Measurements from ENCODE around the gene DPYSL4.

Gene DPYSL4

DNA sequence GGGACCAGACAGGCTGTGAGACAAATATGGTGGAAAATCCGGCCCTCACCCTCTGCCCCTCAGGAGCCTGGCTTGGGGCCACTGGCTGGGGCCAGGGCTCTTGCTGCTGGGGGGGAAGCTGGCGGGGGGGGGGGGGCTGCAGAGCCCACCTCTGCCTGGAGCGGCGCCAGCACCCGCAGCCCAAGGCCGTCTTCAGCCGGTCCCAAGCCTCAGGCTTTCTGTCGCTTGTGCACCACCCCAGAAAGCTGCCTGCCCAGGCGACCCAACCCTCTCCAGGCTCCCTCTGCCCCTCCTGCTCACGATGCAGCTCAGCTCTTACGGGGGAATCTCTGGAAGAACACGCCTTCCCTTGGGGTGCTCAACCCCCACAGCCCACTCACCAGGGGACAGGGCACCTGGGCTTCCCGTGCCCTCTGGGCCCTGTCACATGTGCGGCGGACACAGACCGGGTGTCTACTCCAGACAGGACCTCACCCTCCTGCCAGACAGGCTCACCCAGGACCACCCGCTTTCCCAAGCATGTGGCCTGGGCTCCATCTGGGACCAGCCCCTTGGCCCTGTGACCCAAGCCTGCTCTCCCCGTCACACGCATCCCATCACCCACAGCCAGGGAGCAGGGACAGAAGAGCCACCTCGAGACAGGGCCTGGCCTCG, 43.9 kb downstream of the DPYSL4 start:
- no peak for DNase-seq

DNA sequence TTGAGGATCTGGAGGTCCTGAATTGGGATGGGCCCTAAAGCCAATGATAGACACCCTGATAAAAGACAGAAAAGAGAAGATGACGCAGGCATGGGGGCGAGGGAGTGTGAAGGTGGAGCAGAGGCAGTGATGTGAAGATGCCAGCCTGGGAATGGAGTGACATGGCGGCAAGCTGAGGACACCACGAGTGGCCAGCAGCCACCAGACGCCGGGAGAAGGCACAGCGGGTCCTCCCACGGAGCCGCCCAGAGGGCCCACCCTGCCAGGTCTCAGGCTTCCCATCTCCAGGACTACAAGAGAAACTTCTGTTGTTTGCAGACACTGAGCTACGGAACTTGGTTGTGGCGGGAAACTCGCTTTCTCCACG, 44.9 kb downstream of the DPYSL4 start:
- DNase-seq = no peak

DNA sequence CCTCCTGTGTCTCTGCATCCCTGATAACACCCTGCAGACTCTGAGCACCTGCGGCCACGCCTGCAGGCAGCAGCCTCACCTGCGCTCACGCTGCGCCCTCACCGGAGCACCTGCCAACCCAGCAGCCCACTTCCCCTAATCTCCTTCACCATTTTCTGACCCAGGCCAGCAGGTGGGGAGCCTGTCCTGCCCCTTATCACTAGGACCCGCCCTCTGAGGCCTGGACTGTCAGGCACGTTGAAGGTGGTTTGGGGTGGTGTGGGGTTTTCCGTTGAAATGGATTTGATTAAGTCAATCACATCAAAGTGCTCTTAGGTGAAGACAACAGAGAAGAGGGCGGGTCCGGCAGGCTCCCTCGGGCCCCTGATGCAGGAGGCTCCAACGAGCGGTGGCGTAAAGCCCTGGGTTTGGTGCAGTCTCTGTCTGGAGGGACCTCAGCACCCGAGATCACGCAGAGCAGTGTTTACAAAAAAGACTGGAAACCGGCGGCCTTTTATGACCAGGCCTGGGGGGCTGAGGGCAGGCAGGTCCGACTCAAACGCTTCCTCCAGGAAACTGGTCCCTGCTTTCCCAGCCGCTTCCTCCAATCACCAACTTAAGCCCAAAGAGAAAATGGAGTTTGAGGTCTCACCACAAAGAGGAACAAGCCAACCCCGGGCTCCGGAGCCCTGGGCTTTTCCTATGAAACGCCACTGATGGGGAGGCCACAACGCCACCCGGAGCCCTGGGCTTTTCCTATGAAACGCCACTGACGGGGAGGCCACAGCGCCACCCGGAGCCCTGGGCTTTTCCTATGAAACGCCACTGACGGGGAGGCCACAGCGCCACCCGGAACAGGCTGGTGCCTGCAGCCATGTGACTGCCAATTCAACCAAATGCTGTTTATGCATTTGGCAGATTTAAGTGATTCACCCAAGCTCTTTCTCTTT, 45.5 kb downstream of the DPYSL4 start:
- no peak for DNase-seq

DNA sequence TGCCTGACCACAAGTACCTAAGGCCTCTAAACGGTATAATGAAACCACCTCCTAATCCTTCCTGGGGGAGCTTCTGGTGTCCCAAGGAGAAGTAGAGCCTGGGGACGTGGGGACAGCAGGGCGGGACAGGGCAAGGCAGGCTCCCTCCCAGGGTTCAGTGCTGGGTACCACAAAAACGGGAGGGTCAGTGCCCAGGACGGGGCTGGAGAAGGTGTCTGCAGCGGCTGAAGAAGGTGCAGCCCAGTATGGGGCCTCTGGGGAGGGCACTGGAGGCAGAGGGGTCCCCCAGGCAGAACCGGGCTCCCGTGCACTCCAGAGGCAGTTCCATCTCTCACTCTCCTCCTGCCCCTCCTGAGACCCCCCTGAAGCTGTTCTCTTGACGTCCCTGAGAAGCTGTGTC, 46.2 kb downstream of the DPYSL4 start:
- DNase-seq = no peak

DNA sequence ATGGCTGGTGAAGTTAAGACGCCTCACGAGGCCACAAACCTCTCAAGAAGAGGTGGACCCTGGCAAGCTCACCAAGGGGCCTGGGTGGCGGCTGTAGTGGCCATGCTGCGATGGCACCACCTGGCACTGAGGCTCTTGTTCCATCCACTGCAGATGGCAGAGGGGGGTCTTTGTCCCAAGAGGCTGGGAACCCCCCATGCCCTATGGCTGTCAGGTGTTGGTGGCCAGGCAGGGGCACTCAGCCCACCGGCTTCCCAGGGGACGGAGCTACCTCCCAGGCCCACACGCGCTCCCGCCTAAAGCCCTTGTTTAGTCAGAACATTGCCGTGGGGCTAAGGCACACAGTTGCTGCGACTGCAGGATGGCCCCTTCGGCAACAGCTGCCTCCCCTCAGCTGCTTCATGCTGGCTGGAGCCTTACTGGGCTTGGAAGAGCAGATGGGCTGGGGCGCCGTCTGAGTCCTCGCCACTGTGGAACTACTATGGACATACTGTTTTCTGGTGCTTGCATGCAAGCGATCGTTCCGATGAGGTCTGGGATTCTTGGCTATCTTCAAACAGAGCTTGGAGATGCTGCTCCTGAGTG, 46.8 kb downstream of the DPYSL4 start:
- no peak for DNase-seq

DNA sequence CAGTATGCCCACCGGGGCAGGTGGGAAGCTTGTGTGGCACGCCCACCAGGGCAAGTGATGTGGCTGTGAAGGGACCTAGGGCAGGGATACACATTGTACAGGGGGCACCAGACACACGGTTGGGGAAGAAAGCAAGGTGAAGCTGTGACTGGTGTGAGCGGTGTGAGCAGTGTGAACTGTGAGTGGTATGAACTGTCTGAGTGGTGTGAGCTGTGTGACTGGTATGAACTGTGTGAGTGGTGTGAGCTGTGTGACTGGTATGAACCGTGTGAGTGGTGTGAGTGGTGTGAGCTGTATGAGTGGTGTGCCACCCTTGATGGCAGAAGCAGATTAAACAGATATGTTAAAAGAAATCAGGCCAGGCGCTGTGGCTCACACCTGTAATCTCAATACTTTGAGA, 48.1 kb downstream of the DPYSL4 start:
- no peak for DNase-seq

DNA sequence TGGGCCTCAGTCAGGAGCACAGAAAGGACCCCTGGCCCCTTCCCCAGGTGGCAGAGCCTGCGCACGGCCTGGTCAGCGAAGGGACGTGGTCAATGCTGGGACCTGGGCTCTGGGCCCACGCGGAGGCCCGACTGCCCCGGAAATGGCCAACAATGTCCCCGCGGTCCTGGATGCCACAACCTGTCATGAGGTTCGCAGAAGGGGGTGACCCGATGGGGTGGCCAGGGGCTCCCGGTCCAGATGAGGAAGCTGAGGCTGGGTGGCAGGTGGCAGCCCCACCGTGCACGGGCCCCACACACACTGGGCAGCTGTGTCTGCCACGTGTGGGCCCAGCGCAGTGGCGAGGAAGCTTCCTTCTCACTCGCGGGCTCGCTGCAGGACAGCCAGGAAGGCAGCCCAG, 49.4 kb downstream of the DPYSL4 start:
- DNase-seq = no peak

DNA sequence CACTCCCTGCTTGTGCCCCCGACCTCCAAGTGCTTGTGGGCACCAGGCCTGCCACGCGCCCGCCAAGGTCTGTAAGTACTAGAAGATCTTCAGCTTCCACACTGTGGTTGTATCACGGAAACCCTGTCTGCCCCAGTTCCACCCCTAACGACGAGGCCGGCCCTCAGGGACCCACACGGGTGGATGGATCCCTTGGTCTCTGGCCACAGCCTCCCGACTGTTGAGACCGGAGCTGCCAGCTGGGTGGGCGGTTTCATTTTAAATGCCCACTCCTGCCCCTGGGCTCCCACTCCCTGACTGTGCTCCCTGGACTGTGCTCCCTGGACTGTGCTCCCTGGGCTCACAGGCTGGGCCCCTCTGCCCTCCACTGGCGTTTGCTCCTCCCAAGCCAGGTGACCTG, 50.1 kb downstream of the DPYSL4 start:
- DNase-seq = no peak

DNA sequence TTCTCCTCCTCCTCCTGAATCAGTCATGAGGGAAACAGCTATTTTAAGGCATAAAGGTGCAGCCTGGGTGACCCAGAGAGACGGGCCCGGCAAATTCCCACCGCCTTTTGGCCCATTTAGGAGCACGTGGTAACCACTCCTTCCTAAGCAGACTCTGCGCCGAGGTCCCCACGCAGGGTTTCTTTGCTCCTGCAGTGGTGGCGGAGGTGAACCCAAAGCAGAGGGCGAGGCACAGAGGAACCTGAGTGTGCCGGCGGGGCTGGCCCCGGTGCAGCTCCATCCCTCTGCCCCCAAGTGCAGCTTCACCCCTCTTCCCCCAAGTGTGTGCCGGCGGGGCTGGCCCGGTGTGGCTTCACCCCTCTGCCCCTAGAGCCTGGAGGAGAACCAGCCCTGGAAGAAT, 50.6 kb downstream of the DPYSL4 start:
- DNase-seq = no peak

DNA sequence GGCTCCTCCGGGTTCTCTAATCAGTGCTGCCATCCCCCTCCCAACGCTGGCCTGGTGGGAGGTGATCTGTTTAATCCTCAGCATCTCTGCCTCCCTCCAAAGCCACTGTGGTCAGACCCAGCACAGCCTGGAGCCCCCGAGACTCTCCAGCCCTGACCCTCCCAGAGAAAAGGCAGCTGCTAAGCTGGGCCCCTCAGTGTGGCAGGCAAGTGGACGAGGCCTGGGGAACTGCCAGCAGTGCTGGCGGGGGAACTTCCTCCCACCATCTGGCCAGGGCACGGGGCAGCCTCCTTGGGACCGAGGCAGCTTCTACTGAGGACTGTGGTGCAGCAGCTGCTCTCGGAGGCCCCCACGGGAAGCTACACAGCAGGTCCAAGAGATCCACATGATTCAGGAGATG, 51.1 kb downstream of the DPYSL4 start:
- DNase-seq = no peak

DNA sequence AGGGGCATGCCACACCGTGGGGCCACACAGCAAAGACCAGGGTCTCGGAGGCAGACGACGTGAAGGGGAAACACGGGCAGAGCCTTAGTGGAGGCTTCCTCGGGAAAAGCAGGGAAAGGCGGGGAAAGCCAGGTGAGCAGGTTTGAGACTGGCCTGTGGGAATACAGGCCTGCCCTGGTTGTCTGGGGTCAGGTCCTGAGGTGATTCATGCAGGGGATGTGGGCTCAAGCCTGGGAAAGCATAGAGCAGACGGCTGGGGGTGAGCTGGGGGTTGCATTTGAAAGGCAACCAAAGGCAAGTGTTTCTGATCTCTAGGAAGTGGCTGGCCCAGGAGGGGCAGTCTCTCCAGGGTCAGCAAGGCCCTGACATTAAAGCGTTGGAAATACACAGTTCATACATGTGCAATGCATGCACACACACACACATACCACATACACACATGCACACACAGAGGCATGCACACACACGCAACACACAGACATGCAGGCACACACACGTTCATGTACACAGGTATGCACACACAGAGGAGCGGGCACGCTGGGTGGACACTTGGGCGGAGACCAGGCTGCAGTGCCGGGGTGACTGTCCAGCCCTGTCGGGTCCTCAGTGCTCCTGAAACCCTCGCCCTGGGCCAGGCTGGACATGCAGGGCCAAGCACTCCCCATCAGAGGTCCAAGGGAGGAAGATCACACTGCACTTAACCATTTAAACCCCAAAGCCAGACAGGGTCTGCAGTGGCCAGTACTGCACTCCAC, 51.8 kb downstream of the DPYSL4 start:
- no peak for DNase-seq

DNA sequence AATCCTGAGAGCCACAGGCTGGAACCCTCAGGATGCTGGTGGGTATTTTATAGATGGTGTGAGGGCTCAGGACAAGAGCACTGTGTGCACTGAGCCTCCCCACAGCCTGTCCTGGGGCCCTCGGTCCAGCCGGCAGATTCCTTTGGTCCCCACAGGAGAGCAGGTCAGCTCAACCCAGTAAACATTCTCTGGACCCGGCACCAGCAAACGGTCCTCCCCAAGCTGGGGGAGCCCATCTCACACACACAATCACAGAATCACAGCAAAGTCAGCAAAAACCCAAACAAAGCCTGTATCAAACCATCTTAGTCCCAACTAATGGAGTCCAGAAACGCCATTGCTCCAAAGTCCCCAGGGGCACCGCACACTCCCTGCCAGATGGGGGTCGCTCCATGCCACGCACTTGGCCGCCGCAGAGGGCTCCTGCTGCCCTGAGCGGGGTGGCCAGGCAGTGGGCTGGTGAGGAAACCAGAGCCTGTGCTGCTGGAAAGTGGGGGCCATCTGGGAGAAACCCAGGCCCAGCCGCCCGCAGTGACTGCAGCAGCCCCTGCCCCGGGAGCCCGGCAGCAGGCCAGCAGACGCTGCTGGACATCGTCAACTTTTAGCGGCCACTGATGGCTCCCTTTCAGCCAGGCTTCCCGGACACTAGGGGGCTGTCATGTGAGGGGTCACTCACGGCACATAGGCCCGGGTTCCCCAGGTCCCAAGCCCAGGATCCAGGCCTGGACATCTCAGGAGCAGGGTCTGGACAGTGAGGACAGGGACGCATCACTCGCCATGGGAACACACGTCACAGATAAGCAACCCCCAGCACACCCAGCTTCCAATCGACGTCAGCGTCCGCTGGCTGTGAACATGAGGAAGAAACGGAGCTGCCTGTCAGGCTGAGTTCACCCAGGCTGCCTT, 52.6 kb downstream of the DPYSL4 start:
- DNase-seq = no peak

DNA sequence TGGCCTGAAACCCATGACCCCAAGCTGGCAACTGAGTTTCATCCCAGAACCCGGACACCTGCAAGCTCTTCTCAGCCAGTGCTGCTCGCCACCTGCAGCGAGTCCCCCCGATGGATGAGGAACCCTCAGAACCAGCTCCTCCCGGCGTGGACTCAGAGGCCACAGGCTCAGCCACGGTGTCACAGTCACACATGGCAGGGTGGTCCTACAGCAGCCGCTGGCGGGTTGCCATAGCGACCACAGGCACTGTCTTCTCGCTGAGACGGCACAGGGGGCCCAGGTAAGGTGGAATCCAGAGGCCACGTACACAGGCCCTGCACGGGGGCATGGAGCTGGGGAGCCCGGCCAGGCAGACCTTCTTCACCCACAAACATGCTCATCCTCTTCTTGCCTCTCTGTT, 53.4 kb downstream of the DPYSL4 start:
- DNase-seq = no peak

DNA sequence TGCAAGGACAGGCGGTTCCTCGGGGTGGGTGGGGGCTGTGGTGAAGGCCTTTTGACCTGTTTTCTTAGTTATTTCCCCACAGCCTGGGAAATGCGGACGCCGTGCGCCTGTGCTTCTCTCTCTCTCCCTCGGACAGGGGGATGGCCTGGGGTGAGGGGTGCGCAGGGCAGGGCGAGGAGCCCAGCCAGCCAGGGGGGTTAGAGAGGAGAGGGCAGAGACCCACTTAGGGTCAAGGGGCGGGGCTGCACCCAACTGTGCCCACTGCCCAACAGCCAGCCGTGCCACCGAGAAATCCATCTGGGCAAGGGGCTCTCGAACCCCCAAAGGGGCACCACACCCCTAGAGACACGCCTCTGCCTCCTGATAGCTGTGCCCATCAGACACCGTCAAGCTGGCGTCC, 53.8 kb downstream of the DPYSL4 start:
- no peak for DNase-seq

DNA sequence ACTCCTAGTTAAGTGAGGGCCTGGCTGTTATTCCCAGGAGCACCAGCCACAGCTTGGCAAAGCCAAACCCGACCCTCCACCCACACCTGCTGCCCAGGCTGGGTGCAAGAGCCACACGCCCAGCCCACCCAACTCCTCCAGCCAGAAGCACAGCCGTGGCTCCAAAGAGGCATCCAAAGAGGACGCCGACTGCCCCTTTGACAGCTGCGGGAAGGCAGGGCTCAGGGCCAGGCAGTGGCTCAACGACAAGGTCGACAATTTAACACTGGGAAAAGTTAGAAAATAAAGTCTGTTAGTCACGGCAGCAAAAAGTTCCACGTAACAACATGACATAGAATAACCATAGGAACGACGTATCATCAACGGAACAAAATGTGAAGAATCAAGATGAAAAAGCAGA, 54.3 kb downstream of the DPYSL4 start:
- no peak for DNase-seq

DNA sequence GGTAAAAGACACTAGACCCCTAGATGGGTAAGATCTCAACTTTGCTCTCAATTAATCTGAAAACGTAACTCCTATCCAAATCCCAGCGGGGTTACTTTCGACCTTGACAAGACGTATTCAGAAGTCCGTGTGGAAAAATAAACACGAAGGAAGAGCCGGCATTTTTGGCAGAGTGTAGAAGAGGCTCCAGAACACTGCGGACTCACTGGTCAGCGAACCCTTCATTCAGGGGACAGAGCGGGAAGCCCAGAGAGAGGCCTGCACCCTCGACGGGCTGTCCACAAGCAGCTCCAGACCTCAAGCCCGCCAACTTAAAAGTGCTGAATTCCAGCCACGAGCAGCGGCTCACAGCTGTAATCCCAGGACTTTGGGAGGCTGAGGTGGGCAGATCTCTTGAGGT, 54.7 kb downstream of the DPYSL4 start:
- no peak for DNase-seq

DNA sequence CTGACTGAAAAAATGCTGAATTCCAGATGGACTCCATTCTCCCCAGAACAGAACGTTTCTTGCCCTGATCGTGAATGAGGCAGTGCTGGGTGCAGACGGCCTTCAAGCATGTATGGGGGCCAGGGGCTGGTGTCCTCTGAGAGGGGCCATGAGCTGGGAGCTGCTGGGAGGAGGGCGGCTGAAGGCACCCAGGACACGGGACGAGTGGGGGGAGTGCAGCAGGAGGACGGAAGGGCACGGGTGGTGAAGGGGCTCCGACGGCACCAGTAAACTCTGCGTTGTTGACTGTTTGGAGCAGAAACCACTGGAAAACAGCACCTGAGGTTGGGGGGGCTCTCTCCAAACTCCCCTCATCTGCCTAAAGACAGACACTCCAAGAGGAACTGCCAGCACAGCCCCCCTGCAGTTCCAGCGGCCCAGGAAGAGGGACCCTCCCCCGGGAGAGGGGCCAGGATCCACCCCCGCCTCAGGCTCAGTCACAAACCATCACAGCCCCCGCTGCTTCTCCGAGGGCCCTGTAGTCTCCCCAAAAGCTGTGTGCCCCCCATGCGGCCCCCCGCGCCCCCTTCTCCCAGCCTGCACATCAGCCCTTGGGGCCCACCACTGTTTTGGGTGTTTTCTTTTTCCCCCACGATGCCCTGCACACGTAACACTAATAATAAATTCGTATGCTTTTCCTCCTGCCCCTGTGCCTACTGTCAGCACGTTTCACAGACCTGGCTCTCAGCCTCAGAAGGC, 55.5 kb downstream of the DPYSL4 start:
- no peak for DNase-seq

DNA sequence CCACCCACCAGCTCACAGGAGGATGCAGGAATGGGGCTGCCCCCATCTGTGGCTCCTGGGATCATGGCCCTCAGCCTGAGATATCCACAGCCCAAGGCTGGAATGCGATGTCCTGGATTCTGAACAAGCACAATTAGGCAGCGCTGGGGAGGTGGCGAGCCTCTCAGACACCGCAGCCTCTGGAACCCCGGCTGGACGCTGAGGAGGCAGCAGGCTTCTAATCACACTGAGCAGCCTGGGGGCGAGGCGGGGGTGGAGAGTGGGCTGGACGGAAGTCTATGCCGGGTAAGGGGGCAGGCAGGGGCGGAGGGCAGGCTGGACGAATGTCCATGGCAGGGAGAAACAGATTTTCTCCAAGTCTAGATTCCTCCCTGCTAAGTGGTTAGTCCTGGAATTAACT, 56.4 kb downstream of the DPYSL4 start:
- no peak for DNase-seq

DNA sequence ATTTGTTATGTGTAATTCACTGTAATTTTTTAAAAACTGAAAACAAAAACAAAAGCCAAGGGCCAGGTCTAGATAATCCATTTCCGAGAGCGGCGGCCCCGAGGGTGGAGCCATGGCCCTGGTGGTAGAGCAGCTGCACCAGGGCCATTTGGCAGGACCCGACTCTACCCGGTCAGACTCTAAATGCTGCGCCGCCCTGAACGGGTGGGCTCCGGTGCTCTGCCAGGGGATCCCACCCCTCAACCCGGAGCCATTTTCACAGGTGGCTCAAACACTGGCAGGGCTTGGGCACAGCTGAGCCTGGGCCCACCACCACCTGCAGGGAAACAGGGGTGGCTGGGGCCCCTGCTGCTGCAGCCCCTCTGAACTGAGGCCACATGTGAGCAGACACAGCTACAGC, 56.9 kb downstream of the DPYSL4 start:
- DNase-seq = no peak

DNA sequence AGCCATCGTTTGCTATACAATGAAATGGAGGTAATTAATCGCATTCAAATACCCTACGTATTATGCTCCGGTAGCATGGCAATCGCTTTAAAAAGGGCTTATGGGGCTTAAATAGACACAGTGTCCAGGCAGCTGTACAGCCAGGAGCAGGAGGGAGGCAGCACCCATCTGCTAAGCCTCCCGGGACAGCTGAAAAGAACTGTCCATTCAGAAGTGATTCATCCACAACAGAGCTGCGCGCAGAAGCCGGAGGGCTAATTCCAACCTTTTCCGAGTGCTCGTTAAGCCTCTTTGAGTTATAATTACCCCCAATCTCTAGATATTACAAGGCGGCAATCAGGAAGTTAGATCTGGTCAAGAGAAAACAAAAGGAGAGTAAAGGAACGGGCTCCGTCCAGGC, 58.3 kb downstream of the DPYSL4 start:
- DNase-seq = no peak

DNA sequence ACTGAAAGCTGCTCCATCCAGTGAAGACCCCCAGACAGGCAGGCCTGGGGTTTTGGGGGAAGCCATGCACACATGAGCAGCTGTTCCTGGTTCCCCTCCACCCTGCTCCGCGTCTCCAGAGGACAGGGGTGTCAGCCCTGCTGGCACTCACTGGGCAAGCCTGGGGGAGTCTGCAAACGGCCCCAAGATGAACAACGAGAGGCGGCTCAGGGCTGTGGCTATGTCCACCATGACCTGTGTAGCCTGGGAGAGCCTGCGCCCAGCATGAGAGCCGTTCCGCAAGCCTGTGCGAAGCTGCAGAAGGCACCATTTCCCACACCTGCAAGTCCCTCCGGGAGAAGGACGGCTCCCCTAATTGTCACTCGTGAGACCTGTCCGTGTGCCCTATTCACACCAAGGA, 59.5 kb downstream of the DPYSL4 start:
- no peak for DNase-seq

DNA sequence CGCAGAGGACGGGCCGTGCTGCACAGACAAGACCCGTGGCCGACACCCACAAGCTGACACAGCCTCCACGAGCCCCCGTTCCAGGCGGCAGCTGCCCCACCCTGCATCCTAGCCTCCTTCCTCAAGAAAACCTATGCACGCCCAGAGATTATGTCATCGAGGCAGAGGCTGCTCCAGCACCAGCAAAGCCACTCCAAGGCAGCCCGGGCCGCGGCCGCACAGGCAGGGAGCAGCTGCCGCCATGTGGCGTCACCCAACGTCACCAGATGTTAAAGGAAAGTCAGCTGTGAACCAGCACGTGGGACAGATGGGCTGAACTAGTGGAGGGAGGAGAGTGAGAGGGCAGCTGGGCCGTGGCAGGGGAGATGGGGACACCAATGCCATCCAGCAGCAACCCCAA, 61.2 kb downstream of the DPYSL4 start:
- DNase-seq = no peak
